Measurements from ENCODE around the gene IRGQ.

The IRGQ gene

GRCh38 chr19:43545981-43546380 is 50.0 kb downstream of the IRGQ start:
- no peak for TF ChIP-seq CTCF (IDR thresholded peaks at IDR 0.05; ENCODE audit: low read depth, low read length)
- in situ Hi-C loops (cut with HindIII; ENCODE audit: low sequenced_read_pairs), result no loop called here
- no peak for DNase-seq (ENCODE audit: low read depth, low spot score)

GRCh38 chr19:43545276-43545675 is 50.7 kb downstream of the IRGQ start:
- H3K4me3 ChIP-seq (ENCODE audit: low read depth, low read length), result no peak overlapping the region
- no peak for DNase-seq (ENCODE audit: low read depth, low spot score)
- TF ChIP-seq CTCF (IDR thresholded peaks at IDR 0.05; ENCODE audit: low read depth, low read length), result no peak
- in situ Hi-C loops (cut with HindIII; ENCODE audit: low sequenced_read_pairs), result no loop called here

More at GRCh38 chr19:43545981-43546380, 50.0 kb downstream of the IRGQ start:
- H3K4me3 ChIP-seq (ENCODE audit: low read depth, low read length), result no peak overlapping the region

- H3K4me3 ChIP-seq (ENCODE audit: low read depth, low read length), result no peak overlapping the region
- in situ Hi-C loops (cut with HindIII; ENCODE audit: low sequenced_read_pairs), result no loop called here
- no peak for DNase-seq (ENCODE audit: low read depth, low spot score)
- no peak for TF ChIP-seq CTCF (IDR thresholded peaks at IDR 0.05; ENCODE audit: low read depth, low read length)
Observed at GRCh38 chr19:43544077-43544476, 51.9 kb downstream of the IRGQ start.

GRCh38 chr19:43541920-43542650 is 53.8 kb downstream of the IRGQ start:
- H3K4me3 ChIP-seq (ENCODE audit: low read depth, low read length), result no peak overlapping the region
- in situ Hi-C loops (cut with HindIII; ENCODE audit: low sequenced_read_pairs), result no loop called here
- no peak for DNase-seq (ENCODE audit: low read depth, low spot score)
- TF ChIP-seq CTCF (IDR thresholded peaks at IDR 0.05; ENCODE audit: low read depth, low read length), result no peak

- TF ChIP-seq CTCF (IDR thresholded peaks at IDR 0.05; ENCODE audit: low read depth, low read length), result no peak
- no peak overlapping the region for H3K4me3 ChIP-seq (ENCODE audit: low read depth, low read length)
- in situ Hi-C loops (cut with HindIII; ENCODE audit: low sequenced_read_pairs), result no loop called here
- no peak for DNase-seq (ENCODE audit: low read depth, low spot score)
Observed at GRCh38 chr19:43540381-43540780, 55.6 kb downstream of the IRGQ start.

GRCh38 chr19:43538922-43539321 is 57.0 kb downstream of the IRGQ start:
- no peak for TF ChIP-seq CTCF (IDR thresholded peaks at IDR 0.05; ENCODE audit: low read depth, low read length)
- H3K4me3 ChIP-seq (ENCODE audit: low read depth, low read length), result no peak overlapping the region
- in situ Hi-C loops (cut with HindIII; ENCODE audit: low sequenced_read_pairs), result no loop called here
- no peak for DNase-seq (ENCODE audit: low read depth, low spot score)
